ENCODE measurements around the gene ZSCAN21.
"Not testable (repeated sequence)": the region's sequence is repeated elsewhere in the genome, so short reads cannot be mapped to it uniquely, and the experiment has no call there.

The ZSCAN21 gene

GRCh38 chr7:100008525-100008924 lies 41.0 kb upstream of the ZSCAN21 start (continued):
- no peak for TF ChIP-seq PPARA (CRISPR knock-in tag; IDR thresholded peaks at IDR 0.05; ENCODE audit: borderline replicate concordance)

- ATAC-seq = not testable (repeated sequence)
These were observed 39.6 kb upstream of the ZSCAN21 start for GRCh38 chr7:100009952-100010351.

- TF ChIP-seq CSDC2 (CRISPR knock-in tag; IDR thresholded peaks at IDR 0.05) = no peak
- no peak for TF ChIP-seq OSR1 (CRISPR knock-in tag; IDR thresholded peaks at IDR 0.05)
- TF ChIP-seq ZC3H10 (CRISPR knock-in tag; IDR thresholded peaks at IDR 0.05) = no peak
- TF ChIP-seq ARNTL (CRISPR knock-in tag; IDR thresholded peaks at IDR 0.05; ENCODE audit: borderline replicate concordance, low read depth) = no peak
- no peak for TF ChIP-seq BACH2 (CRISPR knock-in tag; IDR thresholded peaks at IDR 0.05; ENCODE audit: borderline replicate concordance)
- TF ChIP-seq ZNF565 (CRISPR knock-in tag; conservative IDR thresholded peaks at IDR 0.05; ENCODE audit: low read depth) = no peak
- no peak for TF ChIP-seq GLIS3 (CRISPR knock-in tag; IDR thresholded peaks at IDR 0.05)
- TF ChIP-seq RARB (CRISPR knock-in tag; IDR thresholded peaks at IDR 0.05) = no peak
- no peak for TF ChIP-seq POU6F1 (CRISPR knock-in tag; IDR thresholded peaks at IDR 0.05; ENCODE audit: borderline replicate concordance, low read depth)
- no peak for TF ChIP-seq TSHZ2 (CRISPR knock-in tag; IDR thresholded peaks at IDR 0.05)
- no peak for TF ChIP-seq TOX (CRISPR knock-in tag; IDR thresholded peaks at IDR 0.05; ENCODE audit: borderline replicate concordance)
- TF ChIP-seq ZFP3 (CRISPR knock-in tag; IDR thresholded peaks at IDR 0.05) = no peak
- no peak for TF ChIP-seq SNAI2 (CRISPR knock-in tag; IDR thresholded peaks at IDR 0.05)
- no peak for TF ChIP-seq ZNF8 (CRISPR knock-in tag; IDR thresholded peaks at IDR 0.05)
These were observed 38.7 kb upstream of the ZSCAN21 start for GRCh38 chr7:100010901-100011300.

GRCh38 chr7:100011516-100011915 lies 38.1 kb upstream of the ZSCAN21 start:
- ATAC-seq = no peak
- TF ChIP-seq CSRNP3 (CRISPR knock-in tag; IDR thresholded peaks at IDR 0.05) = no peak
- TF ChIP-seq BACH2 (CRISPR knock-in tag; IDR thresholded peaks at IDR 0.05; ENCODE audit: borderline replicate concordance) = no peak
- TF ChIP-seq ZNF70 (CRISPR knock-in tag; IDR thresholded peaks at IDR 0.05) = no peak
- no peak for TF ChIP-seq TOX (CRISPR knock-in tag; IDR thresholded peaks at IDR 0.05; ENCODE audit: borderline replicate concordance)

More at GRCh38 chr7:100010901-100011300, 38.7 kb upstream of the ZSCAN21 start:
- ATAC-seq = no peak

GRCh38 chr7:100012385-100013327 lies 36.9 kb upstream of the ZSCAN21 start:
- ATAC-seq = not testable (repeated sequence)

- TF ChIP-seq SNAI2 (CRISPR knock-in tag; IDR thresholded peaks at IDR 0.05) = no peak
- no peak for TF ChIP-seq ZFP3 (CRISPR knock-in tag; IDR thresholded peaks at IDR 0.05)
- TF ChIP-seq OSR1 (CRISPR knock-in tag; IDR thresholded peaks at IDR 0.05) = no peak
- TF ChIP-seq BACH2 (CRISPR knock-in tag; IDR thresholded peaks at IDR 0.05; ENCODE audit: borderline replicate concordance) = no peak
- no peak for TF ChIP-seq CSDC2 (CRISPR knock-in tag; IDR thresholded peaks at IDR 0.05)
- TF ChIP-seq ZNF70 (CRISPR knock-in tag; IDR thresholded peaks at IDR 0.05) = no peak
- TF ChIP-seq POU6F1 (CRISPR knock-in tag; IDR thresholded peaks at IDR 0.05; ENCODE audit: borderline replicate concordance, low read depth) = no peak
- no peak for ATAC-seq
These were observed 36.3 kb upstream of the ZSCAN21 start for GRCh38 chr7:100013328-100013676.
